Activated CD8-positive, alpha-beta memory T cell treated with anti-CD3 and anti-CD28 coated beads, Interleukin-2, amount 50 U/mL, for 24 hours (primary cell): ENCODE results near the gene SH2B2.
"Not testable (repeated sequence)": the region's sequence is repeated elsewhere in the genome, so short reads cannot be mapped to it uniquely, and the experiment has no call there.

Experiments
- DNase-seq: peaks from one replicate; pipeline ENCODE4 v3.0.0-alpha.2; 2020; ENCODE audit errors: extremely low read depth

Gene SH2B2

GRCh38 chr7:102330666-102331460 is 44.2 kb downstream of the SH2B2 start:
- DNase-seq: not testable (repeated sequence)

GRCh38 chr7:102335574-102335973 is 48.9 kb downstream of the SH2B2 start:
- not testable (repeated sequence) for DNase-seq

- not testable (repeated sequence) for DNase-seq
Observed at GRCh38 chr7:102337002-102337401, 50.3 kb downstream of the SH2B2 start.

- not testable (repeated sequence) for DNase-seq
Observed at GRCh38 chr7:102337420-102337819, 50.8 kb downstream of the SH2B2 start.

GRCh38 chr7:102340599-102341368 is 54.1 kb downstream of the SH2B2 start:
- DNase-seq: not testable (repeated sequence)

GRCh38 chr7:102346983-102347382 is 60.3 kb downstream of the SH2B2 start:
- not testable (repeated sequence) for DNase-seq

GRCh38 chr7:102356344-102356743 is 69.7 kb downstream of the SH2B2 start, which contains the start of gene SPDYE6:
Gene SPDYE6, minus strand, starts transcription at chr7:102356444. Its CDS starts 421 bp downstream, at chr7:102356023.
- DNase-seq: not testable (repeated sequence)

GRCh38 chr7:102363549-102364393 is 77.1 kb downstream of the SH2B2 start:
- DNase-seq: peak; percentile 89

GRCh38 chr7:102364394-102364886 is 77.8 kb downstream of the SH2B2 start:
- not testable (repeated sequence) for DNase-seq

- not testable (repeated sequence) for DNase-seq
Observed at GRCh38 chr7:102365390-102365789, 78.7 kb downstream of the SH2B2 start.

- not testable (repeated sequence) for DNase-seq
Observed at GRCh38 chr7:102370038-102370437, 83.4 kb downstream of the SH2B2 start.
